ENCODE data around the gene ZMAT5. TPM values are rescaled to one million over a fixed set of nuclear protein-coding genes. Genes with fewer than 3 reads are reported as not detected.

Gene ZMAT5
- total and polyA plus RNA-seq, 3 experiments from 2014 or later: 24.7 to 46.9 (median 25.2) TPM

GRCh38 chr22:29712119-29712518, 54.7 kb downstream of the ZMAT5 start:
- H3K9me3 ChIP-seq (ENCODE audit: low read length): no peaks in the 10 kb centered on the region
- no peaks in the 10 kb centered on the region for H3K4me1 ChIP-seq (ENCODE audit: insufficient read depth, low read length)
- Mint-ChIP-seq H3K36me3 (no peaks in the 10 kb centered on the region), H3K9me3 (no peaks in the 10 kb centered on the region), H3K27me3 (peaks cover 21 to 41% of the 10 kb centered on the region in 2 donors), H3K4me1 (no peaks in the 10 kb centered on the region), H3K4me3 (no peak overlapping the region), H3K27ac (no peak overlapping the region)
- H3K4me3 ChIP-seq (ENCODE audit: low read length): no peak overlapping the region
- DNase-seq: no peak
- no peaks in the 10 kb centered on the region for H3K27me3 ChIP-seq (ENCODE audit: insufficient read depth, low read length, poor library complexity, severe bottlenecking)
- POLR2A ChIA-PET: no interaction called here
- no peak overlapping the region for H3K27ac ChIP-seq (ENCODE audit: low read depth, low read length)
- H3K36me3 ChIP-seq (ENCODE audit: insufficient read depth, low read length): no peaks in the 10 kb centered on the region
- CTCF ChIA-PET: no interaction called here

- Histone ChIP-seq H3K27me3 (ENCODE audit: insufficient read depth, low read length, poor library complexity, severe bottlenecking) (no peaks in the 10 kb centered on the region), H3K4me1 (ENCODE audit: insufficient read depth, low read length) (no peaks in the 10 kb centered on the region), H3K9me3 (ENCODE audit: low read length) (no peaks in the 10 kb centered on the region), H3K36me3 (ENCODE audit: insufficient read depth, low read length) (no peaks in the 10 kb centered on the region), H3K4me3 (ENCODE audit: low read length) (no peak overlapping the region), H3K27ac (ENCODE audit: low read depth, low read length) (no peak overlapping the region)
- peaks cover 12 to 32% of the 10 kb centered on the region in 2 donors for H3K27me3 Mint-ChIP-seq
- ChIA-PET CTCF (no interaction called here), POLR2A (interaction anchor here (0.5 kb wide), 1 partner anchor 23 kb away, joined by 3 read pairs; no protein-coding TSS in a partner anchor)
- H3K4me1 Mint-ChIP-seq: no peaks in the 10 kb centered on the region
- DNase-seq: no peak
- H3K9me3 Mint-ChIP-seq: no peaks in the 10 kb centered on the region
- H3K36me3 Mint-ChIP-seq: no peaks in the 10 kb centered on the region
- no peak overlapping the region for H3K4me3 Mint-ChIP-seq
- no peak overlapping the region for H3K27ac Mint-ChIP-seq
Measured at GRCh38 chr22:29710922-29711593, 55.7 kb downstream of the ZMAT5 start.

- Mint-ChIP-seq H3K27ac (peak overlapping the region in 1 of 8 donors; percentile 91), H3K4me1 (no peaks in the 10 kb centered on the region), H3K4me3 (no peak overlapping the region), H3K27me3 (peaks cover 9 to 27% of the 10 kb centered on the region in 2 donors), H3K36me3 (no peaks in the 10 kb centered on the region), H3K9me3 (no peaks in the 10 kb centered on the region)
- Histone ChIP-seq H3K4me3 (ENCODE audit: low read length) (no peak overlapping the region), H3K27ac (ENCODE audit: low read depth, low read length) (no peak overlapping the region), H3K4me1 (ENCODE audit: insufficient read depth, low read length) (no peaks in the 10 kb centered on the region), H3K27me3 (ENCODE audit: insufficient read depth, low read length, poor library complexity, severe bottlenecking) (no peaks in the 10 kb centered on the region), H3K36me3 (ENCODE audit: insufficient read depth, low read length) (no peaks in the 10 kb centered on the region), H3K9me3 (ENCODE audit: low read length) (no peaks in the 10 kb centered on the region)
- DNase-seq: no peak
- ChIA-PET POLR2A (no interaction called here), CTCF (no interaction called here)
Measured at GRCh38 chr22:29710193-29710592, 56.6 kb downstream of the ZMAT5 start.

GRCh38 chr22:29707471-29707870, 59.3 kb downstream of the ZMAT5 start:
- CTCF ChIA-PET: no interaction called here
- H3K4me3 Mint-ChIP-seq: no peak overlapping the region
- Histone ChIP-seq H3K4me3 (ENCODE audit: low read length) (no peak overlapping the region), H3K36me3 (ENCODE audit: insufficient read depth, low read length) (no peaks in the 10 kb centered on the region), H3K9me3 (ENCODE audit: low read length) (no peaks in the 10 kb centered on the region), H3K27me3 (ENCODE audit: insufficient read depth, low read length, poor library complexity, severe bottlenecking) (no peaks in the 10 kb centered on the region), H3K4me1 (ENCODE audit: insufficient read depth, low read length) (no peaks in the 10 kb centered on the region), H3K27ac (ENCODE audit: low read depth, low read length) (no peak overlapping the region)
- no peak overlapping the region for H3K27ac Mint-ChIP-seq
- H3K27me3 Mint-ChIP-seq: peaks cover 15 to 17% of the 10 kb centered on the region in 2 donors
- H3K36me3 Mint-ChIP-seq: no peaks in the 10 kb centered on the region
- POLR2A ChIA-PET: no interaction called here
- no peaks in the 10 kb centered on the region for H3K4me1 Mint-ChIP-seq
- no peaks in the 10 kb centered on the region for H3K9me3 Mint-ChIP-seq
- no peak for DNase-seq

GRCh38 chr22:29707010-29707409, 59.8 kb downstream of the ZMAT5 start:
- no peaks in the 10 kb centered on the region for H3K9me3 Mint-ChIP-seq
- Histone ChIP-seq H3K36me3 (ENCODE audit: insufficient read depth, low read length) (no peaks in the 10 kb centered on the region), H3K4me3 (ENCODE audit: low read length) (no peak overlapping the region), H3K9me3 (ENCODE audit: low read length) (no peaks in the 10 kb centered on the region), H3K4me1 (ENCODE audit: insufficient read depth, low read length) (peaks cover 1% of the 10 kb centered on the region), H3K27me3 (ENCODE audit: insufficient read depth, low read length, poor library complexity, severe bottlenecking) (no peaks in the 10 kb centered on the region), H3K27ac (ENCODE audit: low read depth, low read length) (no peak overlapping the region)
- POLR2A ChIA-PET: no interaction called here
- no peak for DNase-seq
- H3K36me3 Mint-ChIP-seq: no peaks in the 10 kb centered on the region
- CTCF ChIA-PET: no interaction called here
- H3K4me1 Mint-ChIP-seq: no peaks in the 10 kb centered on the region
- no peak overlapping the region for H3K4me3 Mint-ChIP-seq
- H3K27me3 Mint-ChIP-seq: peaks cover 12 to 19% of the 10 kb centered on the region in 2 donors
- H3K27ac Mint-ChIP-seq: no peak overlapping the region

- ChIA-PET POLR2A (no interaction called here), CTCF (no interaction called here)
- no peak for DNase-seq
- H3K36me3 ChIP-seq (ENCODE audit: insufficient read depth, low read length): no peaks in the 10 kb centered on the region
- peaks cover 6% of the 10 kb centered on the region for H3K4me1 ChIP-seq (ENCODE audit: insufficient read depth, low read length)
- H3K27ac ChIP-seq (ENCODE audit: low read depth, low read length): no peak overlapping the region
- no peaks in the 10 kb centered on the region for H3K9me3 ChIP-seq (ENCODE audit: low read length)
- Mint-ChIP-seq H3K4me1 (no peaks in the 10 kb centered on the region), H3K27ac (peak overlapping the region in 1 of 8 donors; percentile 89), H3K9me3 (no peaks in the 10 kb centered on the region), H3K36me3 (no peaks in the 10 kb centered on the region), H3K27me3 (peaks cover 9 to 18% of the 10 kb centered on the region in 2 donors), H3K4me3 (no peak overlapping the region)
- no peaks in the 10 kb centered on the region for H3K27me3 ChIP-seq (ENCODE audit: insufficient read depth, low read length, poor library complexity, severe bottlenecking)
- no peak overlapping the region for H3K4me3 ChIP-seq (ENCODE audit: low read length)
Measured at GRCh38 chr22:29706486-29706885, 60.3 kb downstream of the ZMAT5 start.

- ChIA-PET POLR2A (no interaction called here), CTCF (no interaction called here)
- peak overlapping the region in 1 of 8 donors; percentile 29 for H3K27ac Mint-ChIP-seq
- no peaks in the 10 kb centered on the region for H3K36me3 Mint-ChIP-seq
- no peak overlapping the region for H3K4me3 ChIP-seq (ENCODE audit: low read length)
- peaks cover 15% of the 10 kb centered on the region for H3K4me1 ChIP-seq (ENCODE audit: insufficient read depth, low read length)
- H3K9me3 Mint-ChIP-seq: no peaks in the 10 kb centered on the region
- H3K27me3 ChIP-seq (ENCODE audit: insufficient read depth, low read length, poor library complexity, severe bottlenecking): no peaks in the 10 kb centered on the region
- H3K9me3 ChIP-seq (ENCODE audit: low read length): no peaks in the 10 kb centered on the region
- peaks cover 0 to 3% (median 0%) of the 10 kb centered on the region in 3 donors for H3K4me1 Mint-ChIP-seq
- H3K36me3 ChIP-seq (ENCODE audit: insufficient read depth, low read length): no peaks in the 10 kb centered on the region
- H3K27me3 Mint-ChIP-seq: peaks cover 9 to 18% of the 10 kb centered on the region in 2 donors
- DNase-seq: no peak
- H3K4me3 Mint-ChIP-seq: no peak overlapping the region
- no peak overlapping the region for H3K27ac ChIP-seq (ENCODE audit: low read depth, low read length)
Measured at GRCh38 chr22:29705651-29706050, 61.2 kb downstream of the ZMAT5 start.

- peaks cover 9 to 15% of the 10 kb centered on the region in 2 donors for H3K27me3 Mint-ChIP-seq
- H3K9me3 Mint-ChIP-seq: no peaks in the 10 kb centered on the region
- CTCF ChIA-PET: no interaction called here
- POLR2A ChIA-PET: no interaction called here
- no peaks in the 10 kb centered on the region for H3K36me3 ChIP-seq (ENCODE audit: insufficient read depth, low read length)
- H3K4me1 Mint-ChIP-seq: peaks cover 0 to 3% (median 0%) of the 10 kb centered on the region in 3 donors
- DNase-seq: no peak
- no peaks in the 10 kb centered on the region for H3K36me3 Mint-ChIP-seq
- H3K9me3 ChIP-seq (ENCODE audit: low read length): no peaks in the 10 kb centered on the region
- no peak overlapping the region for H3K27ac ChIP-seq (ENCODE audit: low read depth, low read length)
- peak overlapping the region in 1 of 8 donors; percentile 91 for H3K27ac Mint-ChIP-seq
- no peak overlapping the region for H3K4me3 ChIP-seq (ENCODE audit: low read length)
- no peak overlapping the region for H3K4me3 Mint-ChIP-seq
- H3K4me1 ChIP-seq (ENCODE audit: insufficient read depth, low read length): peaks cover 20% of the 10 kb centered on the region
- H3K27me3 ChIP-seq (ENCODE audit: insufficient read depth, low read length, poor library complexity, severe bottlenecking): no peaks in the 10 kb centered on the region
Measured at GRCh38 chr22:29704528-29705285, 62.1 kb downstream of the ZMAT5 start.
